OCI-LY1 (cell line): ENCODE results near the gene MET.

Source experiments
- CTCF ChIP-seq: fragments of 200-600 bp; sonication (generic), shearing (Covaris generic); IDR thresholded peaks from 2 replicates; pipeline ENCODE4 v1.5.1; 2017; ENCODE audit warnings: mild to moderate bottlenecking, antibody characterized with exemption, low read length, moderate library complexity, mixed read lengths
- EZH2 ChIP-seq: fragments of 200-600 bp; sonication (generic), shearing (Covaris generic); IDR thresholded peaks from 2 replicates; pipeline ENCODE4 v1.8.0; 2017; ENCODE audit warnings: borderline replicate concordance, mixed run types, mild to moderate bottlenecking, antibody characterized with exemption, low read length, moderate library complexity, mixed read lengths

GRCh38 chr7:116812860-116813259, 140.9 kb downstream of the MET start:
- TF ChIP-seq EZH2 (no peak), CTCF (no peak)
